Vagina (tissue), 2 donors: Measurements from ENCODE around the gene SRSF9.
"Not testable (repeated sequence)": the region's sequence is repeated elsewhere in the genome, so short reads cannot be mapped to it uniquely, and the experiment has no call there.

Source experiments
- CTCF ChIP-seq, 3 experiments: fragments of 450-650 bp in 2 of 3; fragments of 200-600 bp in 1 of 3; sonication (generic) in 1 of 3; IDR thresholded peaks; one replicate each; pipeline ENCODE4 v1.5.1; 2017 to 2019; ENCODE audit warnings: antibody characterized with exemption in 3 of 3, mild to moderate bottlenecking in 2 of 3, moderate library complexity in 2 of 3
- POLR2A ChIP-seq, 2 donors: fragments of 450-650 bp; IDR thresholded peaks; one replicate each; pipeline ENCODE4 v1.6.1; 2017; ENCODE audit warnings: antibody characterized with exemption in 2 of 2, mild to moderate bottlenecking in 2 of 2, moderate library complexity in 2 of 2
- POLR2AphosphoS5 ChIP-seq, 2 donors: sonication (generic); formaldehyde crosslinking; IDR thresholded peaks; one replicate each; pipeline ENCODE4 v1.9.0; 2017; ENCODE audit warnings: antibody characterized with exemption in 2 of 2, mild to moderate bottlenecking in 2 of 2, low read depth in 1 of 2; ENCODE audit not compliant: insufficient read depth in 1 of 2

DNA sequence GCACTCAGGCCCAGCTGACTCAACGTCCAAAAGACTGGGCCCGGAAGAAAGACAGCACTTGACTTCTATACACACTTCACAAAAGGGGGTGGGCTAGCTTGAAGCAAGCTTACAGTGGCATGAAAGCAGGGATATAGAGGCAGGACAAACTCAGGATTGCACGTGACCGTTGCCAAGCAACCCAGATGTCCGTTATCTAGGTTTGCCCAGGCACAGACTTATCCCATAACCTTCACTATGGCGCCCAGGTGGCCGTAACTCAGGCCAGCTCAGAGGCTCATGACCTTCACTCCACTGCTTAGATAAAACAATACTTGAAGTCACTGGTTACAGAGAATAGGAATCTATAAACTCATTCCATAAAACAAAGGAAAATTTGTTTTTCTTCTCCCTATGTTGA, 18.0 kb upstream of the SRSF9 start:
- TF ChIP-seq POLR2A (IDR thresholded peaks at IDR 0.05); CTCF (IDR thresholded peaks at IDR 0.05); POLR2AphosphoS5 (IDR thresholded peaks at IDR 0.05; ENCODE audit: insufficient read depth in 1 of 2, low read depth in 1 of 2): not testable (repeated sequence)
